Measurements from ENCODE around the gene CLSTN3.

DNA sequence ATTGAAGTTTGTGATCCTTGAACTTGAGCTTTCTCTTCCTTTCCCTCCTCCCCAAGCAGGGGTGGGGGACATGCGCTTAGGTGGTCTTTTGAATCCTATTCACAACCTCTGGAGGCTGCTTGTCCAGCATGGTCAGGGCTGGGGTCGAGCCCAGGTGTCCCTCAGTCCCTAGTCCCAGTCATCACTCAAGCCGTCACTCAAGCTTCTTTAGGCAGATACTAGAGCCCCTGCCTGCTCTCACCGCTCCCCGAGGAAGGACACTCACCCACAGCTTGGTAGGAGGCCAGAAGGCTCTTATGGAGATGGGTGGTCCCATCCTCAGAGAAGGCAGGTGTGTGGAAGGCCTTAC is 20.6 kb upstream of the CLSTN3 start:
- TF ChIP-seq POLR2A (IDR thresholded peaks at IDR 0.05; ENCODE audit: low read length) (no peak), MAFK (IDR thresholded peaks at IDR 0.05; ENCODE audit: partially characterized antibody) (no peak)
- TF ChIP-seq, protein P1, sequence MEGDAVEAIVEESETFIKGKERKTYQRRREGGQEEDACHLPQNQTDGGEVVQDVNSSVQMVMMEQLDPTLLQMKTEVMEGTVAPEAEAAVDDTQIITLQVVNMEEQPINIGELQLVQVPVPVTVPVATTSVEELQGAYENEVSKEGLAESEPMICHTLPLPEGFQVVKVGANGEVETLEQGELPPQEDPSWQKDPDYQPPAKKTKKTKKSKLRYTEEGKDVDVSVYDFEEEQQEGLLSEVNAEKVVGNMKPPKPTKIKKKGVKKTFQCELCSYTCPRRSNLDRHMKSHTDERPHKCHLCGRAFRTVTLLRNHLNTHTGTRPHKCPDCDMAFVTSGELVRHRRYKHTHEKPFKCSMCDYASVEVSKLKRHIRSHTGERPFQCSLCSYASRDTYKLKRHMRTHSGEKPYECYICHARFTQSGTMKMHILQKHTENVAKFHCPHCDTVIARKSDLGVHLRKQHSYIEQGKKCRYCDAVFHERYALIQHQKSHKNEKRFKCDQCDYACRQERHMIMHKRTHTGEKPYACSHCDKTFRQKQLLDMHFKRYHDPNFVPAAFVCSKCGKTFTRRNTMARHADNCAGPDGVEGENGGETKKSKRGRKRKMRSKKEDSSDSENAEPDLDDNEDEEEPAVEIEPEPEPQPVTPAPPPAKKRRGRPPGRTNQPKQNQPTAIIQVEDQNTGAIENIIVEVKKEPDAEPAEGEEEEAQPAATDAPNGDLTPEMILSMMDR (IDR thresholded peaks at IDR 0.05): no peak
